Stimulated activated CD8-positive, alpha-beta memory T cell treated with anti-CD3 and anti-CD28 coated beads, Interleukin-15, amount 100 ng/mL, for 1 hour (primary cell): ENCODE results near the gene PLEKHA1.

Experiments
- DNase-seq: peaks from one replicate; pipeline ENCODE4 v3.0.0-alpha.2; 2020; ENCODE audit warnings: low read depth

Gene PLEKHA1

DNA sequence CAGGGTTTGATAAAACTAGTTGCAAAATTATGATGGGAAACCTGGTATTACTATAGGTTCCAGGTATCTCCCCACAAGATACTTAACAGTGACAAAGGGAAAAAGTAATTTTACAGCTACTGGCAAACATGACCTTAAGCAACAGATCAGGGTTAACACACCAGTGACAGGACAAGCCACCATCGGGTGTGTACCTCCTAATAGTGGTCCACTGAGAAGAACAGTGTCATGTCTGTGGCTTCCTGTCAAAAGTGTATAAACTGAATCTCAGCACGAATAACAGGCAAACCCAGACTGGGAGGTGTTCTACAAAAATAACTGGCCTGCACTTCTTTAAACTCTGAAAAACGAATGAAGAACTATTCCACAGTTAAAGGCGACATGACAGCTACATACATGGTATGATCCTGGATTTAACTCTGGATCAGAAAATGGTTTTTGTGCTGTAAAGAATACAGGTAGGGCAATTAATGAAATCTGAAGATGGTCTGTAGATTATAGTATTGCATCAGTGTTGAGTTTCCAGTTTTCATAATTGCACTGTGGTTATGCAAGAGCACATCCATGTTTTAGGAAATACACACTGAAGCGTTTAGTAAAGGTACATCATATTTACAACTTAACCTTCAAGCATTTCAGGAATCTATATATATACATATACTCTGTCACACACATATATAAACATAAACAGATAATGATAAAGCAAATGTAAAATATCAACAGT lies 47.9 kb downstream of the PLEKHA1 start:
- DNase-seq: no peak

DNA sequence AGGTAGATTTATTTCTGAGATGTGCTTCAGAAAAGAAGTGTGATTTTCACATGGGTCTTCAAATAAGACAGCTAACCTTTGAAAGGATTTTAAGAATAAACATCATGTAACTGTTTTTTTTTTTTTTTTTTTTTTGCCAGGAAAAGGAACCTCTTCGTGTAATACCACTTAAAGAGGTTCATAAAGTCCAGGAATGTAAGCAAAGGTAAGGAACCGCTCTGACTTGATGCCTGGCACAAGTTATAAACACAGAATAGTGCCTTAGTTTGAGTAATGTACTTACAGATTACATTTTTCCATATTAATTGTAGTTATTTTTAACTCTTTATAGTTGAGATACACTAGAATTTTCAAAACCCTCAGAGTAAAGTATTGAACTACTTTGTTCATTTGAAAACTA lies 49.6 kb downstream of the PLEKHA1 start:
- DNase-seq: no peak

DNA sequence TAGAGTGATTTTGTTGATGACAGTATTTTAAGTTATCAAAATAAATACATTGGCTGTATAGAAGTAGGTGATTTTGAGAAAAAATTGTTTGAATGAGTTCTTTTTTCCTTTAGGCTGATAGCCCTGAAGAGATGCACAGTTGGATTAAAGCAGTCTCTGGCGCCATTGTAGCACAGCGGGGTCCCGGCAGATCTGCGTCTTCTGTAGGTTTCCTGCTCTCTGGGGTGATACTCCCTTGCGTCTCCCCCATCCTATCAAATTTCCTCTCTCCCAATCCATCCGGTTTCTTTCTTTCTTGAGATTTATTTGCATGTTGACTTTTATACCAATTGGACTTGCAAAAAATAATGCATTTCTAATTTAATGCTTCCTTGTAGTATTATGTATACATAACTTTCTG lies 52.3 kb downstream of the PLEKHA1 start:
- no peak for DNase-seq

DNA sequence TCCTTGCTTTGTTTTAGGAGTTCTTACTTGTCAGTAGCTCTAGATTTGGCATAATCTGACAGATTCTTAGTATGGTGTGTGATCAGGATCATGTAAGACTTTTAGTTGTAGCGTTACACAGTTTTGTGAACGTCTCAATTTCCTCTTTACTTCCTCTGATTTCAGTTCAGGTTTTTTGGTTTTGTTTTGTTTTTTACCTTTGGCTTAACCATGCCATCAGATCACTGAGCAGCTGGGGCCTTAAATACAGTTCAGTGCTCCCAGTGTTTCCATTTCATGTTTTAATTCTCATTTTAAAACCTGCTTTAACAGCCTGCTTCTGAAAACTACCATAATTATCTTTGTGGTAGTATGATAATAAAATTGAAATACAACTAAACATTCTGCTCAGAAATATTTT lies 52.8 kb downstream of the PLEKHA1 start:
- no peak for DNase-seq

DNA sequence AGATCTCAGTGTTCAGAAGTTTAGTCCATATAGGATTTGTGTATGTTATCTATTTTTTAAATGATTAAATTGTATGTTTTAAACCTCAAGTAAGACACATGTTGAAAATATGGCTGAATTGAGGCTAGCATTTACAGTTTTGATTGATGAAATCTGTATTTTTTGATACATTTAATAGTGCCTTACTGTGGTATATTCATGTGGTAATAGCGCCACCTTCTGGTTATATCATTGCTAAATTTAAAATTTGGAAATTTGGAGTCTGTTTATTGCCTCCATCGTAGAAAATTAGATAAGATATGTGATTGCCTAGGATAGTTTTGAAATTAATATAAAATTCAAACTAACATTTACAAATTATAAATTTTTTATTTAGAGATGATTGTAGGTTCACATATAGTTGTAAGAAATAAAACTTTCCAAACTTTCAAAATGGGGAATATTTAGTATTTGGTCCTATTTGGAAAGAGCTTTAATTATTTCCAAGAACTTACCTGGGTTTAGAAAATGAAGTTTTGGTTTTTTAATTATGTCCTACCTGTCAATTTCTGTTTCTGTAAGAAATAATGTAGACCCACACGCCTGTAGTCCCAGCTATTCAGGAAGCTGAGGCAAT lies 60.8 kb downstream of the PLEKHA1 start:
- no peak for DNase-seq

DNA sequence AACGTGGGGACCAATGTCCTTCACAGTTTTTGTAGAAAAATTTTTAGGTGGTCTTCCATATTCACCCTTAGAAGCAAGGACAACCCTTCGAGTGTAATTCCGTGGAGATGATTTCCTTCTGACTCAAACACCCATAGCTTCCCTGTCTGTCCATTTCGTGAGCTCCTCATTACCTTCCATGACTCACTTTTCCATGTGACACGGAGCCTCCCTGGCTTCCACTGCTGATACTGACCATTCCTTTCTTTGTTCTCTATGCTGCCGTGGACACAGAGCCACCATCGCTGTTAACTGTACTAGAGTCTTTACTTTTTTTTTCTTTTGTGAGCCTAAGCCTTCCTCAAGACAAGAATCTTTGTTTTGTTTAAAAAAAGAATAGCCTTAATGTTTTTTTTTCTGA lies 67.5 kb downstream of the PLEKHA1 start:
- DNase-seq: no peak

DNA sequence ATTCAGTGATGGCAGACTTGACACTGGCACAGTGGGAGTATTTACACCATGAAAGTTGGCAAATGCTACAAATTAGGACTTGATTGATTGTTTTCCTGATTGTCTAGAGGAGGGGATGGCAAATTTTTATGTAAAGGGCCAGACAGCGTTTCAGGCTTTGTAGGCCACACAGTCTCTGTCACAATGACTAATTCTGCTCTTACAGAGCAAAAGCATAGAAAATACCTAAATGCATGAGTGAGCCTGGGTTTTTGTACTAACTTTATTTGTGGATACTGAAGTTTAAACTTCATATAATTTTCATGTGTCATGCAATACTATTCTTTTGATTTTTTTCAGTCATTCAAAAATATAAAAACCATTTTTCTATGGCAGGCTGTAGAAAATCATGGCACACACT lies 71.0 kb downstream of the PLEKHA1 start:
- DNase-seq: no peak

DNA sequence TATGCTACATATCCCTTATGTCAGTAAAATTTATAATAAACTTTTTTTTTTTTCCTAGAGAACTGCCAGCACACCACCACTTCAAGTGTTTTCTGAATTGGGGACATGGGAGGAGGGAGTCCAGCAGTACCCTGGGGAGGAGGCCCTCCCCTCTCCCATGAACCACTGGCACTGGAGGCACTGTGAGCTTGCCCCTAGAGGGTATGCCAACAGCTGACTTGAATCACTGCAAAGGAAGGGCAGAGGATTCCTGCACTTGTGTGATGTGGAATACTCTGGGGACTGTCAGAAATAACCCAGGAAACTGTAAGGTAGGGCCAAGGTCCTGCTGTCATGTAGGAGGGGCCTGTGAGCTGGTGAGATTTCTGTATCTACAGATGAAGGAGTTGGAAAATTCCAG lies 71.4 kb downstream of the PLEKHA1 start:
- DNase-seq: no peak

DNA sequence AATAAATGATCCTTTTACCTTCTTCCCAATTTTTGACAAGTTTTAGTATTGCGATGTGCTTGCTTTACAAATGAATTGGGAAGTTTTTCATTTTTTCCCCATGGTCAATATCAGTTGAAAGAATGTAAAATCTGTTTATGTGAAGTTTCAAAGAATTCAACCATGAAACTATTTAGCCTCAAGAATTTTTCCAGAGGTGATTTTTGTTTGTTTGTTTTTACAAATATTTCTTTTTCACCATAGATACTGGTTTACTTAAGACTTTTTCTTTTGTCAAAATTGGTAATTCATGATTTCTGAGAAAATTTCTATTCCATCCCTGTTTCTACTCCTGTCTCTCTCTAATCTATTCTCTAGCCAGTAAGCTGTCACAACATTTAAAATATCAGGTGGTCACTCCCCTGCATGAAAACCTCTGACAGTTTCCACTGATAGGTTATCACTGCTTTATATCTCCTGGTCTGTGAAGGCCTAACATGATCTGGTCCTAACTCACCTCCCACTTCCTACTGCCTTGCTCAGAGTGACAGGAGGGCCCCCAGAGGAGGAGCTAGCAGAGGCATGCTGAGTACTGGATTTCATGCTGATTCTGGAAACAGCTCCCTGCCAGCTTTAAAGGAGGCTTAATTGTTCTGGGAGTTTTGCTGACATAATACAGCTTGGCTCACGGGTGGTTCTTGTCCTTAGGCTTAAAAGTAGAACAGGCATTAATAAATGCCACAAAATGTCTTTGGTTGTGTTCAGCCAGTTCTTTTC lies 72.3 kb downstream of the PLEKHA1 start:
- no peak for DNase-seq

DNA sequence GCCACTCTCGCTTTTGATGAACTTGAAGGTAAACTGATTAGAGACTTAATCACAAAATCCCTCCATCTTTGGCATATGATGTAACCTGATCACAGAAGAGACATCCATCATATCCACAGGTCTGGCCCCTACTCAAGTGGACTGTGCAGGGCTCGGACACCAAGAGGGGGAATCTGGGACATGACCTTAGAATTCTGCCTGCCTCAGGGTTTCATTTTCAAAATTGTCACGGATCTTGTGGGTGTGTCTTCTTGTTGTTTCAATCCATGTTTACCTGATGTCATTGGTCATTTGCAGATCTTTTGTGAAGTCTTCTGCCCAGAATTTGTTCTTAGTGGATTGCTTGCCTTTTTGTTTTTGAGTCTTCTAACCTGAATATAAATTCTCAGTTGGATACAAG lies 74.1 kb downstream of the PLEKHA1 start:
- no peak for DNase-seq

DNA sequence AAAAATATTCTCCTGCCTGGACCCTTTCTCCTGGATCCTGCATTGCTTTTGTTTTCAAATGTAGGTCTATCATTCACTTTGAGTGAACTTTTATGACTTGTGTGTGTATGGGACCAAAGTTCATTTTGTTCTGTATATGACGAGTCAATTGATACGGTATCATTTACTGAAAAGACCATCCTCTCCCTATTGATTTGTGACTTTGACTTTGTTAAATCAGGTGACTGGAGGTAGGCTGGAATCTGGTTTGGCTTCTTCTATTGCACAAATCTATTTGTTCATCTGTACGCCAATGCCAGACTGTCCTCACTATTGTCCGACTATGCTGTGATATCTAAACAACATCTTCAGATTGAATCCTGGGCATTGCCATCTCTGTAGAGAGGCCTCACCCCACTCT lies 74.6 kb downstream of the PLEKHA1 start:
- DNase-seq: no peak

DNA sequence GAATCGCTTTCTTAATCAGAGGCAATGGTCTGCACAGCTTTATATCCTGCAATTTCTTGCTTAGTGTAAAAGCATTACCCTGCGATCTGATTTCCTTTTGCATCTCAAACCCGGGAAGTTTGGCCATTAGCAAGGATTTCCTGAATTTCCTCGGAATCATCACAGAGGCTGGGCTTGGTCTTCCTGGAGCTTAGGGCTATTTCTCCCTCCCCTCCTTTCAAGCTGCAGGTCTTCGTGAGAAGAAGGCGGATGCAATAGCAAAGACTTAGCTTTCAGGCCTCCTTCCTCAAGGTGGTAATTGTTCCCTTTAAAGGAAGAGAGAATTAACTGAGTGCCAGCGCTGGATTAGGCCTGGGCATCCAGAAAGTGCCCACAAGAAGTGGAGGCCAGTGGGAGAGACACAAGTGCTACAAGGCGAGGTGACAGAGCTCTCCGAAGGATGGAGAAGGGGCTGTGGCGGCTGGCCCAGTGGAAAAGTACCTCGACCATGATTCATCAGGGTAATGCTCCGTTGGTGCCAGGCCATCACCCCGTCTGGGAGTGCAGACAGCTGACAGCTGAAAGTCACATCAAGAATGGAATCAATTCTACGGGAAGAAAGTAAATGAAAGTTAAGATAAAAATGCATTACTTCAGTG lies 76.0 kb downstream of the PLEKHA1 start:
- DNase-seq: no peak

DNA sequence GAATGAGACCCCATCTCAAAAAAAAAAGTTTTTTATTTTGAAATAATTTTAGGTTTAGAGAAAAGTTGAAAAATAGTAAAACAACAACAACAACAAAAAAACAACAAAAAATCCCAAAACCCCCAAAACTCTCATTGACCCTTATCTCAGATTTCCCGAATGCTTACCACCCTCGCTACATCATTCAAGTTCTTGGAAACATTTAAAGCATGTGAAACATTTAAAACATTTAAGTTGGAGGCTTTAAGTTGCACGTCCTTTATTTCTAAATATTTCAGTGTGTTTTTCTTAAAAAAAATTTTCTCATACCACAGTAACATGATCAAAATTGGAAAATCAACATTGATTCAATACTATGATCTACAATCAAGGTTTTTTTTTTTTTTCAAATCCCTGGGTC lies 79.6 kb downstream of the PLEKHA1 start:
- no peak for DNase-seq

DNA sequence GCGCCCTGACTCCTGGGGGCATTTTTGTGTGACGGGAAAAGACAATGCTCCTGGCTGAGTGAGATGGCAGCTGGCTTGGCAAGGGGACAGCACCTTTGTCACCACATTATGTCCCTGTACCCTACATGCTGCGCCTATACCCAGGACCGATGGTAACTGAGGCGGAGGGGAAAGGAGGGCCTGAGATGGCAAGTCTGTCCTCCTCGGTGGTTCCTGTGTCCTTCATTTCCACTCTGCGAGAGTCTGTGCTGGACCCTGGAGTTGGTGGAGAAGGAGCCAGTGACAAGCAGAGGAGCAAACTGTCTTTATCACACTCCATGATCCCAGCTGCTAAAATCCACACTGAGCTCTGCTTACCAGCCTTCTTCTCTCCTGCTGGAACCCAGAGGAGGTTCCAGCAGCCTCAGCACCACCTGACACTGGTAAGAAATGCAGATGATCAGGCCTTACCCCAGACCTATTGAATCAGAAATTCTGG lies 80.1 kb downstream of the PLEKHA1 start, which contains the start of gene ARMS2:
Gene ARMS2, plus strand, starts transcription at position 51 of the 478 bp plus-strand sequence. Its CDS starts 75 bp downstream, at position 126.
- no peak for DNase-seq

DNA sequence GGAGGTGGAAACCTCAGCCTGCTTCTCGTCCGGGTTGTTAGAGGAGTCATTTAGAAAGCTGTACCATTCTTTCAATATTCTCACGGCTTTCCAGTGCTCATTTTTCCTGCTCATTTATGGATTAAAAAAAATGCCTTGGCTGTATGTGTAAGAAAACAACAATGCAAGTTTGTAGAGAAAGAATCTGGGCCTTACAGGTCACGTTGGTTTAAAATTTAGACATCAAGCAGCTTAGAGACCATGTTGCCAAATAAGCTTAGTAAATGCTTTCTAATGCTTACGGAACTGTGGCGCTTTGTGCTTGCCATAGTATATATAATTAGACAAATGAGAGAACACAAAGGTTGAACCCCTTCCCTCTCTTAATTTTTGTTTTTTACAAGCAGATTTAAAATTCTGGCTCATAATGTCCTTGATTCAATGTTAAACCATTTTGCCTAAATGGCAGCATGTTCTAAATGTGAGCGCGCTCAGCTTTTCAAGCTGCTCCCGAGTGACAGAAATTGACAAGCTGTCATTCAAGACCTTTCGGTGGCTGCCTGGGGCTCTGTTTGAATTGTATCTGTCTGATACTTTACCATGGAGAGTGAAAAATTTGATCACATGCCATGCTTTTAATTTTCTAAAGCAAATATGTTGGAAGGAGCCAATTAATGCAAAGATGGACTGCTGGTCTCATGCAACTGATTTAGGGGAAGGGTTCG lies 81.0 kb downstream of the PLEKHA1 start:
- DNase-seq: no peak

DNA sequence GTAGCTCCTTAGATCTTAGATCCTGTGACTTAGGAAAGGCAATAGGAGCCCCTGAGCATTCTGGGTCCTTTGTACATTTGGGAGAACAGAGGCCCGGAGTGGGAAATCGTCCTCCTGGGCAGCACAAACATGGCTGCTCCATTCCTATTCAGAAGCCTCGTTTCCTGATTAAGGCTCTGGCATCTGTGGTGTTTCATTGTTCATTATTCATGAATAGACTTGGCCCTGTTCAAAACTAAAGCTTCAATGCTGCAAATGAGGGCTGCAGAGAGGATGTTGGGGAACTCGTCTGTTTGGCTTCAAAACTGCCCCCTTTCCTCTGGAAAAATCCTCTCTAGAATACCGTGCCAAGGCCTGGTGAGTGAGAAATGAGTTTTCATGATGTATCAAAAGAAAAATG lies 83.4 kb downstream of the PLEKHA1 start:
- DNase-seq: no peak

DNA sequence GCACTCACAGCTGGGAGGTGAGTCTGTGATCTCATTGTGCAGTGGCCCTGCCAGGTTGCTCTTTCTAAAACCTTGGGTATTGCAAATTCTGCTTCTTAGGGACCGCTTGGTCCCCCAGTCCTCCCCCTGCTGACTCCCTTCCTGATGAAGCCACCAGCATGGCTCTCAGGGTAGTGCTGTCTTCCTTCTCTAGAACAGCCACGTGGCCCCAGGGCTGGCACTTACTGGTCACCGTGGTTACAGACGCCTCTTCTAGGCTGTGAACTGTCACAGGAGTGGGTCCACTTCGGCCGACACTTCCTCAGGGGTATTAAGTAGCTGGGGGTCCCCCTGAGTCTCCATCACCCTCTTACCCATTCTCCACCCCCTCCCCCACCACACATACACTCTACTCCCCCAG lies 84.2 kb downstream of the PLEKHA1 start:
- no peak for DNase-seq

DNA sequence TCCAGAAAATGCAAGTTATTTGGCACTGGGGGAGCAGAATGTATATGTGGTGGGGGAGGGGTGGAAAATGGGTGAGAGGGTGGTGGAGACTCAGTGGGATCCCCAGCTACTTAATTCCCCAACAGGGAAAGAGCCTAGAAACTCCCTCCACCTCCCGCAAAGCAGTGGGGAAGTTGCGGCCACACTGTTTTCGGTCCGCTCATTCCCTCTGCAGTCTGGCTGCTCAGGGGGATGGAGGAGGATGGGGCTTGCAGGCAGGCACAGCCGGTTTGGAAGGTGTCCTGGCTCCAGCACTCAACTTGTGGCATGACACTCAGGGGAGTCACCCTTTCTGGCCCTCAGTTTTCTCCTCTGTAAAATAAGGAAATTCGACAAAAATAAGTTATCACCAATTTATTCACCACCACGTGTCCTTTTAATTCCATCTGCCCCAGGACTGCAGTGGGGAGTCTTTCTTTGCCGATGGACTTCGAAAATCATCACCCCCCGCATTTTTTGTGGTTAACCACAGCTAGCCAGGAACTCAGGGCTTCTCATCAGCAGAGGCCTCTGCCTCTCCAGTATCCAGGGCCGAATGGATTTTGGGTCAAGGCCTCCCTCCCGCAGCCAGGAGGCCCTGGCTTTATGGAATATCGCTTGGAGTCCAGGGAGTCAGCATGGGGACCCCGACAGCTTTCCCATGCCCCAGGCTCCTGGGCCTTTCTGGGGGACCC lies 85.2 kb downstream of the PLEKHA1 start:
- DNase-seq: no peak

DNA sequence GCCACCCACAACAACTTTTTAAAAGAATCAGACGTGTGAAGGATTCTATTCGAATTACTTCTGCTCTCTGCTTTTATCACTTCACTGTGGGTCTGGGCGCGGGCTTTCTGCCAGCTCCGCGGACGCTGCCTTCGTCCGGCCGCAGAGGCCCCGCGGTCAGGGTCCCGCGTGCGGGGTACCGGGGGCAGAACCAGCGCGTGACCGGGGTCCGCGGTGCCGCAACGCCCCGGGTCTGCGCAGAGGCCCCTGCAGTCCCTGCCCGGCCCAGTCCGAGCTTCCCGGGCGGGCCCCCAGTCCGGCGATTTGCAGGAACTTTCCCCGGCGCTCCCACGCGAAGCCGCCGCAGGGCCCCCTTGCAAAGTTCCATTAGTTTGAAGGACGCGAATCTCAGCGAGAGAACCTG lies 86.4 kb downstream of the PLEKHA1 start:
- no peak for DNase-seq

DNA sequence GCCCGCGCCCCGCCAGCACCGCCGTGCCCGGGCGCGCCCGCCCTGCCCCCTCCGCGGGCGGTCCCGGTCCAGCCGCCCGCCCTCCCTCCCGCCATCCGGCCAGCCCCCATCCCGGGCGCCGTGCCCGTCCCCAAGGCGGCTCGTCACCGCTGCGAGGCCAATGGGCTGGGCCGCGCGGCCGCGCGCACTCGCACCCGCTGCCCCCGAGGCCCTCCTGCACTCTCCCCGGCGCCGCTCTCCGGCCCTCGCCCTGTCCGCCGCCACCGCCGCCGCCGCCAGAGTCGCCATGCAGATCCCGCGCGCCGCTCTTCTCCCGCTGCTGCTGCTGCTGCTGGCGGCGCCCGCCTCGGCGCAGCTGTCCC lies 86.8 kb downstream of the PLEKHA1 start, which contains the start of gene HTRA1:
Gene HTRA1, plus strand, starts transcription at position 187 of the 362 bp plus-strand sequence. Its CDS starts 100 bp downstream, at position 287.
- no peak for DNase-seq
